Heart left ventricle (tissue), 16 donors: ENCODE data around the gene SCAF1. TPM values are rescaled to one million over a fixed set of nuclear protein-coding genes. Genes with fewer than 3 reads are reported as not detected.

Experiments
- ATAC-seq, 4 donors: fragments of 200-7000 bp; cut with Tn5 transposase; one replicate each; pipeline ENCODE4 v1.9.1; 2020 to 2022; ENCODE audit warnings: moderate library complexity in 4 of 4, mild to moderate bottlenecking in 3 of 4, moderate number of reproducible peaks in 1 of 4
- DNase-seq, 5 donors: peaks; one replicate each; pipeline ENCODE4 v3.0.0-alpha.2; 2020
- H3K27ac ChIP-seq, 12 donors: fragments of 200-600 bp; sonication (generic) in 4 of 12; one replicate each; pipeline versions ENCODE4 v1.5.0 to v1.8.0; 2016 to 2022; ENCODE audit warnings: mild to moderate bottlenecking in 2 of 12
- H3K27me3 ChIP-seq, 9 donors: fragments of 200-600 bp; sonication (generic) in 2 of 9; one replicate each; pipeline versions ENCODE4 v1.5.1 to v1.8.0; 2016 to 2022; ENCODE audit warnings: mild to moderate bottlenecking in 3 of 9
- H3K36me3 ChIP-seq, 9 donors: fragments of 200-600 bp; sonication (generic) in 2 of 9; one replicate each; pipeline versions ENCODE4 v1.5.0 to v1.8.0; 2018 to 2022; ENCODE audit warnings: mild to moderate bottlenecking in 2 of 9
- H3K4me1 ChIP-seq, 12 donors: fragments of 200-600 bp; sonication (generic) in 4 of 12; one replicate each; pipeline versions ENCODE4 v1.5.0 to v1.8.0; 2016 to 2022; ENCODE audit warnings: mild to moderate bottlenecking in 3 of 12
- H3K4me3 ChIP-seq, 12 donors: fragments of 200-600 bp; sonication (generic) in 4 of 12; one replicate each; pipeline versions ENCODE4 v1.5.0 to v1.8.0; 2017 to 2022; ENCODE audit warnings: mild to moderate bottlenecking in 9 of 12, moderate library complexity in 4 of 12
- H3K9me3 ChIP-seq, 12 donors: fragments of 200-600 bp; sonication (generic) in 4 of 12; one replicate each; pipeline versions ENCODE4 v1.5.0 to v1.8.0; 2016 to 2022; ENCODE audit warnings: mild to moderate bottlenecking in 1 of 12
- CTCF ChIP-seq, 12 donors: fragments of 200-600 bp; sonication (generic) in 4 of 12; IDR thresholded peaks; one replicate each; pipeline versions ENCODE4 v1.5.0 to v1.8.0; 2018 to 2022; ENCODE audit warnings: antibody characterized with exemption in 12 of 12, mild to moderate bottlenecking in 5 of 12
- POLR2A ChIP-seq, 2 donors: fragments of 450-650 bp; IDR thresholded peaks; one replicate each; pipeline ENCODE4 v1.6.1; 2017; ENCODE audit warnings: antibody characterized with exemption in 2 of 2, mild to moderate bottlenecking in 2 of 2, moderate library complexity in 2 of 2
- WGBS, 4 donors: extraction: QIAGEN DNeasy Blood & Tissue Kit in 2 of 4; methylation state at CpG; one replicate each; pipeline versions ENCODE4 v1.1.5 to v1.1.7; 2013 to 2018; 5-methylcytosine and 5-hydroxymethylcytosine counted together
- intact Hi-C, 10 donors: fragments of 100-400 bp; cut with DNase I; formaldehyde crosslinking; loops; one replicate each; pipeline versions ENCODE4 v1.11.1 to v1.14.2; 2022
- polyA plus RNA-seq, 2 donors: library from polyadenylated mRNA; stranded (reverse); fragments of 200-250 nt; gene quantifications; one replicate each; pipeline ENCODE4 v1.2.3, GENCODE V29; 2013
- total RNA-seq, 9 donors: library from RNA; depleted of rRNA in 2 of 9; stranded (reverse); fragments of >200 nt in 2 of 9; fragmentation: NEBNext Ultra II Directional in 3 of 9; extraction: Animal tissue kit (Norgen Biotek cat#: 25700) in 3 of 9; gene quantifications; one replicate each; pipeline versions ENCODE4 v1.1.0 to v1.2.4, GENCODE V29; 2016 to 2023
- donor health status: ischemic (EF 13 %, LVEDD 7.1; RV severe dilation, severe dysfunction).
- donor health status: healthy with polysubstance abuse.
- donor health status: DM: no; HTN: yes; CAD: no.
- donor health status: DM: no; HTN: no; CAD: no.
- donor health status: ischemic (EF 25% LVEDD 6.9; RV normal size, moderate dysfunction).
- donor health status: ischemic (EF 25% LVEDD 5.7; RV mildly dilated, moderate dysfunction).
- donor health status: healthy.
- donor health status: DM: yes; HTN: yes; CAD: no.
- donor health status: ischemic (EF 35%, LVEDD 5.7; RV mildly dilated, moderate dysfunction).
- donor health status: nonischemic (EF 11% LVEDD 7.7; RV severe dilation, severe dysfunction).
- donor health status: DM: yes; HTN: yes; CAD: no.
- donor health status: PGD.
- donor health status: ischemic (EF 29% LVEDD 5.4; RV normal size, mild dysfunction).
- donor health status: nonischemic (EF 23%, LVEDD 6.1; RV moderate dilation, normal function).

Gene SCAF1
- total and polyA plus RNA-seq, 11 donors: 24.5 to 52.8 (median 44.0) TPM

- peaks cover 0 to 54% (median 38%) of the 10 kb centered on the region in 12 donors for H3K4me1 ChIP-seq
- H3K36me3 ChIP-seq: peaks cover 0 to 17% (median 15%) of the 10 kb centered on the region in 9 donors
- H3K4me3 ChIP-seq: peak within 1 kb of the TSS; percentile 71 to 100 (median 94)
- ATAC-seq: peak in 2 of 4 donors; percentile 5 to 20
- peak in 1 of 5 donors; percentile 77 for DNase-seq
- no peaks in the 10 kb centered on the region for H3K27me3 ChIP-seq
- TF ChIP-seq POLR2A (IDR thresholded peaks at IDR 0.05): peak in 1 of 2 donors; percentile 86
- TF ChIP-seq CTCF (IDR thresholded peaks at IDR 0.05): no peak
- intact Hi-C loops: loop anchor here in 7 of 10 donors (1.0 to 10.0 kb wide), 13 partner anchors 37 to 234 kb away; partner anchors contain the start of genes PRR12 (in 3 of the 7), PNKP (in 2 of the 7), RPS11 (in 2 of the 7) and AP2A1 (in 1 of the 7)
- H3K9me3 ChIP-seq: no peaks in the 10 kb centered on the region
- H3K27ac ChIP-seq: peak within 1 kb of the TSS; percentile 80 to 100 (median 95)
- 0 to 1% (median 0%) methylated on average over 15 to 57 of the region's 57 CpGs for WGBS, 4 donors
Measured at GRCh38 chr19:49677231-49677900, 35.4 kb downstream of the SCAF1 start, which contains the start of gene PRMT1. Gene PRMT1, plus strand, starts transcription at chr19:49677271. Its CDS starts 10 bp downstream, at chr19:49677281.

- H3K36me3 ChIP-seq: peaks cover 0 to 24% (median 22%) of the 10 kb centered on the region in 9 donors
- peak overlapping the region; percentile 80 to 100 (median 95) for H3K27ac ChIP-seq
- intact Hi-C loops: loop anchor here in 7 of 10 donors (1.0 to 10.0 kb wide), 13 partner anchors 37 to 235 kb away; partner anchors contain the start of genes PRR12 (in 3 of the 7), PNKP (in 2 of the 7), RPS11 (in 2 of the 7) and AP2A1 (in 1 of the 7)
- H3K9me3 ChIP-seq: no peaks in the 10 kb centered on the region
- H3K27me3 ChIP-seq: no peaks in the 10 kb centered on the region
- H3K4me3 ChIP-seq: peak overlapping the region; percentile 71 to 100 (median 94)
- 3 to 6% (median 4%) methylated on average over 21 of the region's 21 CpGs for WGBS, 4 donors
- H3K4me1 ChIP-seq: peaks cover 0 to 54% (median 37%) of the 10 kb centered on the region in 12 donors
- DNase-seq (peak in 4 of 5 donors; percentile 65 to 78 (median 72)), ATAC-seq (no peak)
- TF ChIP-seq CTCF (IDR thresholded peaks at IDR 0.05) (peak; percentile 46 to 69 (median 60)), POLR2A (IDR thresholded peaks at IDR 0.05) (no peak)
Measured at GRCh38 chr19:49677901-49678674, 36.1 kb downstream of the SCAF1 start.

DNA sequence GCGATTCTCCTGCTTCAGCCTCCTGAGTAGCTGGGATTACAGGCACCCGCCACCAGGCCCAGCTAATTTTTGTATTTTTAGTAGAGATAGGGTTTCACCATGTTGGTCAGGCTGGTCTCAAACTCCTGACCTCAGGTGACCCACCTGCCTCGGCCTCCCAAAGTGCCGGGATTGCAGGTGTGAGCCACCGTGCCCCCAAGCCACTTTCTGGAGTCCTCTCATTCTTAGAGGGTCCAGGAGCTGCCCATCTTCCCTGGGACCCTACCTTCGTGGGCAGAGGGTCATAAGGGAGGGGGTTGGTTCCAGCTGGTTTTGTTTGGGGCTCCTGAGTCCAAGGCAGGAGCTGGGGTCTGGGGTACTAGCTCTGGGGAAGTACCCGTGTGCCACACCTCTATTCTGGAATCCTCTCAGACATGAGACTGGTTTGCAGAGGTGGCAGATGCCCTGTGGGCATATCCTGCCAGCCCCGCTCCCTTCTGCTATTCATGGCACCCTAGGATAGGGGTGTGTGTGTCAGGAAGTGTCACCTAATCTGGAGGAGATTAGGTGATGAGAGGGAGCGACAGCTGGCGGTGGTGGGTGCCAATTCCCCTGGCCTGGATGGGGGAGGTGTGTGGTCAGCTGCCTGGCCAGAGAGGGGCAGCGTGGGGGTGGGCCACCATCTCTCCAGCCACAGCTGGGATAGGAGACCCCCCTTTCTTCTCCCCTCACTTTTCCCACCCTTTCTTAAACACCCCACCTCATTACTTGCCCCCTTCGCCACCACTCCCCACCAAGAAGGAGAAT is 37.2 kb downstream of the SCAF1 start:
- DNase-seq: peak in 2 of 5 donors; percentile 28 to 52
- ATAC-seq: no peak
- Histone ChIP-seq H3K4me1 (peaks cover 0 to 55% (median 37%) of the 10 kb centered on the region in 12 donors), H3K9me3 (no peaks in the 10 kb centered on the region), H3K4me3 (peak overlapping the region in 1 of 12 donors; percentile 99), H3K27me3 (no peaks in the 10 kb centered on the region), H3K36me3 (peaks cover 0 to 35% (median 33%) of the 10 kb centered on the region in 9 donors), H3K27ac (peak overlapping the region in 11 of 12 donors; percentile 3 to 100 (median 66))
- intact Hi-C loops: loop anchor here in 7 of 10 donors (5.0 to 10.0 kb wide), 10 partner anchors 84 to 188 kb away; partner anchors contain the start of genes PRR12 (in 3 of the 7), PNKP (in 2 of the 7), RPS11 (in 2 of the 7) and AP2A1 (in 1 of the 7)
- TF ChIP-seq POLR2A (IDR thresholded peaks at IDR 0.05) (no peak), CTCF (IDR thresholded peaks at IDR 0.05) (no peak)
- WGBS, 4 donors: 48 to 54% (median 52%) methylated on average over 10 to 12 of the region's 12 CpGs
